Lung (tissue), 12 donors: ENCODE results near the gene KRTAP4-6. TPM values are rescaled to one million over a fixed set of nuclear protein-coding genes. Genes with fewer than 3 reads are reported as not detected.
"Not testable (repeated sequence)": the region's sequence is repeated elsewhere in the genome, so short reads cannot be mapped to it uniquely, and the experiment has no call there.

Experiments
- ATAC-seq: fragments of 200-7000 bp; cut with Tn5 transposase; one replicate; pipeline ENCODE4 v1.9.1; 2020; ENCODE audit warnings: moderate number of reproducible peaks; ENCODE audit not compliant: insufficient read depth, low FRiP score
- DNase-seq, 3 donors: peaks; one replicate each; pipeline ENCODE4 v3.0.0-alpha.2; 2013 to 2017
- H3K27ac ChIP-seq, 2 donors: one replicate each; pipeline ENCODE4 v1.5.1; 2013; ENCODE audit warnings: mild to moderate bottlenecking in 2 of 2, moderate library complexity in 2 of 2, control low read depth in 1 of 2, inconsistent platforms in 1 of 2, low read depth in 1 of 2, low read length in 1 of 2
- H3K27me3 ChIP-seq, 3 donors: one replicate each; pipeline ENCODE4 v1.5.1; 2013; ENCODE audit warnings: low read length in 2 of 3; ENCODE audit not compliant: control insufficient read depth in 3 of 3, insufficient read depth in 3 of 3
- H3K36me3 ChIP-seq, 4 donors: one replicate each; pipeline ENCODE4 v1.5.1; 2013; ENCODE audit warnings: low read length in 4 of 4, mild to moderate bottlenecking in 1 of 4, moderate library complexity in 1 of 4; ENCODE audit not compliant: control insufficient read depth in 4 of 4, insufficient read depth in 4 of 4
- H3K4me1 ChIP-seq, 5 donors: one replicate each; pipeline ENCODE4 v1.5.1; 2013; ENCODE audit warnings: low read length in 5 of 5, mild to moderate bottlenecking in 2 of 5, moderate library complexity in 1 of 5; ENCODE audit not compliant: control insufficient read depth in 5 of 5, insufficient read depth in 5 of 5
- H3K4me3 ChIP-seq: one replicate; pipeline ENCODE4 v1.5.1; 2013; ENCODE audit warnings: mild to moderate bottlenecking, control low read depth, moderate library complexity
- H3K9ac ChIP-seq, 2 donors: one replicate each; pipeline ENCODE4 v1.5.1; 2013; ENCODE audit warnings: low read length in 2 of 2, control low read depth in 1 of 2; ENCODE audit not compliant: insufficient read depth in 1 of 2
- H3K9me3 ChIP-seq, 4 donors: one replicate each; pipeline ENCODE4 v1.5.1; 2013; ENCODE audit warnings: low read length in 3 of 4, mild to moderate bottlenecking in 1 of 4, moderate library complexity in 1 of 4; ENCODE audit not compliant: control insufficient read depth in 4 of 4, insufficient read depth in 3 of 4
- CTCF ChIP-seq: IDR thresholded peaks from 2 replicates; pipeline ENCODE4 v1.5.1; 2012; ENCODE audit warnings: mild to moderate bottlenecking; ENCODE audit errors: control extremely low read depth, extremely low read depth
- WGBS, 2 donors: extraction: QIAGEN DNeasy Blood & Tissue Kit; methylation state at CpG; one replicate each; pipeline ENCODE4 v1.1.7; 2013; 5-methylcytosine and 5-hydroxymethylcytosine counted together
- polyA plus RNA-seq, 2 donors: library from polyadenylated mRNA; stranded (reverse); fragments of 200-250 nt; gene quantifications; one replicate each; pipeline ENCODE4 v1.2.1, GENCODE V29; 2013
- total RNA-seq, 2 donors: library from RNA; depleted of rRNA in 1 of 2; stranded (reverse); fragments of >200 nt in 1 of 2; gene quantifications; one replicate each; pipeline ENCODE4 v1.2.1, GENCODE V29; 2014 to 2021
- donor health status: control.
- donor health status: control.
- donor health status: Bipolar disorder and iron deficiency.
- donor health status: healthy.
- donor health status: DM: yes; HTN: yes; CAD: no.

KRTAP4-6 gene
- total and polyA plus RNA-seq, 4 donors: not detected

- no peak for ATAC-seq
- WGBS, 2 donors: 93 to 96% methylated on average over 4 of the region's 4 CpGs
Observed at GRCh38 chr17:41118721-41119120, 21.6 kb downstream of the KRTAP4-6 start.

GRCh38 chr17:41117846-41118386 is 22.4 kb downstream of the KRTAP4-6 start, which contains the start of gene KRTAP4-11:
Gene KRTAP4-11 (minus strand): TSS chr17:41118373. CDS start chr17:41118315, 58 bp downstream.
- not testable (repeated sequence) for H3K36me3 ChIP-seq, H3K9me3 ChIP-seq, H3K27me3 ChIP-seq, H3K4me3 ChIP-seq, H3K9ac ChIP-seq, ATAC-seq, DNase-seq, H3K4me1 ChIP-seq, H3K27ac ChIP-seq
- WGBS, 2 donors: 77 to 88% methylated on average over 10 of the region's 10 CpGs

More at GRCh38 chr17:41118721-41119120, 21.6 kb downstream of the KRTAP4-6 start:
- Histone ChIP-seq H3K9ac (no peak overlapping the region), H3K4me1 (no peaks in the 10 kb centered on the region), H3K4me3 (no peak overlapping the region), H3K36me3 (no peaks in the 10 kb centered on the region), H3K9me3 (peaks cover 0 to 3% (median 1%) of the 10 kb centered on the region in 4 donors), H3K27me3 (no peaks in the 10 kb centered on the region), H3K27ac (no peak overlapping the region)
- DNase-seq: no peak
- TF ChIP-seq CTCF: no peak

GRCh38 chr17:41116297-41116696 is 24.0 kb downstream of the KRTAP4-6 start:
- Histone ChIP-seq H3K27ac (no peak overlapping the region), H3K27me3 (no peaks in the 10 kb centered on the region), H3K9ac (no peak overlapping the region), H3K4me1 (no peaks in the 10 kb centered on the region), H3K36me3 (no peaks in the 10 kb centered on the region), H3K4me3 (no peak overlapping the region), H3K9me3 (peaks cover 0 to 2% (median 0%) of the 10 kb centered on the region in 4 donors)
- 45 to 71% methylated on average over 5 of the region's 5 CpGs for WGBS, 2 donors
- TF ChIP-seq CTCF: no peak
- DNase-seq (no peak), ATAC-seq (no peak)

- H3K27me3 ChIP-seq: no peaks in the 10 kb centered on the region
- 61 to 76% methylated on average over 2 of the region's 2 CpGs for WGBS, 2 donors
- no peak overlapping the region for H3K4me3 ChIP-seq
- DNase-seq: no peak
- H3K27ac ChIP-seq: no peak overlapping the region
- no peak for TF ChIP-seq CTCF
- peaks cover 0 to 1% (median 0%) of the 10 kb centered on the region in 5 donors for H3K4me1 ChIP-seq
- H3K9ac ChIP-seq: no peak overlapping the region
- H3K36me3 ChIP-seq: no peaks in the 10 kb centered on the region
- H3K9me3 ChIP-seq: peaks cover 0 to 2% (median 0%) of the 10 kb centered on the region in 4 donors
- ATAC-seq: no peak
Observed at GRCh38 chr17:41111151-41111885, 29.0 kb downstream of the KRTAP4-6 start.

- H3K4me3 ChIP-seq, H3K27me3 ChIP-seq, H3K9ac ChIP-seq, H3K27ac ChIP-seq, DNase-seq, H3K9me3 ChIP-seq, H3K36me3 ChIP-seq, H3K4me1 ChIP-seq, ATAC-seq: not testable (repeated sequence)
- 0 to 34% methylated on average over 1 of the region's 1 CpG for WGBS, 2 donors
Observed at GRCh38 chr17:41108728-41109386, 31.5 kb downstream of the KRTAP4-6 start.
